Measurements from ENCODE around the gene FBXO28.
"Not testable (repeated sequence)": the region's sequence is repeated elsewhere in the genome, so short reads cannot be mapped to it uniquely, and the experiment has no call there.

The FBXO28 gene

DNA sequence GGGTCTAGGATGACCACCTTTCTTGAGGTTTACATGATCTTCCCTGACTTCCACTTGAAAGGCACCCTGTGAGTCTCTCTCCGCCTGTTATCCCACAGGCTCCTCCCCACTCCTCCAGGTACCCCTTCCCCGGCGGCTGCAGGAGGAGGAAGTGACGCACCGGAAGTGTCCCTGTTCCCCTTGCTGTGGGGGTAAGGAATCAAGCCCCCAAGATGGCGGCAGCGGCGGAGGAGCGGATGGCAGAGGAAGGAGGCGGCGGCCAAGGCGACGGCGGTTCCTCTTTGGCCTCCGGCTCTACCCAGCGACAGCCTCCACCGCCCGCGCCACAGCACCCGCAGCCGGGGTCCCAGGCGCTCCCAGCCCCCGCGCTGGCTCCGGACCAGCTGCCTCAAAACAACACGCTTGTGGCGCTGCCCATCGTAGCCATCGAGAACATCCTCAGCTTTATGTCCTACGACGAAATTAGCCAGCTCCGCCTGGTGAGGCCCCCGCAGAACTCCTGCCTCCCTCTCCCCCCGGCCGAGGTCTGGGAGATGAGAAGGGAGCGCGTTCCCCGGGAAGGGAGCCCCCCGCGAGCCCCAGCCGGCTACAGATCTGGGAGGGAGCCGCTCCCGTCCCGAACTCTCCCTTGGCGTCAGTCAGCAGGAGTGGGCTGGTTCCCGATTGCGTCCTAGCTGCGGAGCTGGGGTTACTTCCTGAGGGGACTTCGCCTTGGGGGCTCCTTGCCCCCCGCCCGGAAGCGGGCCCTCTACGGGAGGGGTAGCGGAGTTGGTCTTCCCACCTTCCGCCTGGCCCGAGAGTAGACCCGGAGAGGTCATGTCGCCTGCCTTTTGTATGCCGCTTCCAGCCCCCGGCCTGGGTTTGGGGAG is at the start of gene FBXO28:
FBXO28 (plus strand) TSS at position 194 of the 869 bp plus-strand sequence; CDS start at position 213, 19 bp downstream.
- Histone ChIP-seq H3K4me1 (ENCODE audit: insufficient read depth, low read length) (no peaks in the 10 kb centered on the region), H3K9ac (ENCODE audit: low read depth, low read length) (peak within 1 kb of the TSS; percentile 97), H3K36me3 (ENCODE audit: insufficient read depth, low read length) (no peaks in the 10 kb centered on the region), H3K9me3 (ENCODE audit: control insufficient read depth, insufficient read depth, low read length) (no peaks in the 10 kb centered on the region)

GRCh38 chr1:224064150-224064549 is 49.8 kb upstream of the FBXO28 start:
- H3K4me1 ChIP-seq (ENCODE audit: insufficient read depth, low read length), result peaks cover 6% of the 10 kb centered on the region; the same call in 1 of the 2 replicates
- no peak overlapping the region for H3K9ac ChIP-seq (ENCODE audit: low read depth, low read length)
- no peaks in the 10 kb centered on the region for H3K9me3 ChIP-seq (ENCODE audit: control insufficient read depth, insufficient read depth, low read length)
- H3K36me3 ChIP-seq (ENCODE audit: insufficient read depth, low read length), result no peaks in the 10 kb centered on the region

DNA sequence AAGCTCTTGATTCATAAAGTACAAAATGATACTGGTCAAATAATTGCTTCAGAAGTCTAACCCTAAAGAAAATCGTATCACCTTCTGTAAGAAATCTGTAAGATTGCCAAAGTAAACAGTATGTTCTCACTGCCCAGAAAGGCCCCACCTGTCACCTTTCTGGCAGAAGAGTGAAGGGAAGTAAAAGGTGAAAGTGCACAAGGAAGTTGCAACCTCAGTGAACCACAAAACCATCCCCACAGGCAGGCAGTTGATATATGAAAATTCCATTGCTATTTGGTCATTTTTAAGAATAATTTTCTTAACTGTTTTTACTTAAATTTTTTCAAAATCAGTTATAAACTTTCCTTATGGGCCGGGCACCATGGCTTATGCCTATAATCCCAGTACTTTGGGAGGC is 48.5 kb upstream of the FBXO28 start:
- no peak overlapping the region for H3K9ac ChIP-seq (ENCODE audit: low read depth, low read length)
- no peaks in the 10 kb centered on the region for H3K9me3 ChIP-seq (ENCODE audit: control insufficient read depth, insufficient read depth, low read length)
- no peaks in the 10 kb centered on the region for H3K36me3 ChIP-seq (ENCODE audit: insufficient read depth, low read length)
- H3K4me1 ChIP-seq (ENCODE audit: insufficient read depth, low read length), result peaks cover 6% of the 10 kb centered on the region; the same call in 1 of the 2 replicates

DNA sequence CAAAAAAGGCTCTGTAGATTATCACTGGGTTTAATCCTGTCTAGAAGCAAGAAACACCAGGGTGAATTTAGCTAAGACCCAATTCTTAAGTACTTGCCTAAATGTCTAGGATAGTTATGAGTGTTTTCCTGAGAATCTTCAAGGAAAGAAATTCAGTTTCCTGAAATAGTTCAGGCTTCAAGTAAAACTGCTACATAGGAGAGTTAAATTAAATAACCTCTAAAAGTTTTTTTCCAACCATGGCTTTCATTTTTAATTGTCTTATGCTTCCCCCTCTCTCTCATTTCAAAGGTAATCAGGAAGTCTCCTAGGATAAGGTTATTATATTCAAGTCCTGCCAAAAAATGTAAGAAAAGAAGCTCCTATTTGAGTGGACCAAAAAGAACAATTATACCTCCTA is 46.7 kb upstream of the FBXO28 start:
- Histone ChIP-seq H3K36me3 (ENCODE audit: insufficient read depth, low read length) (no peaks in the 10 kb centered on the region), H3K9me3 (ENCODE audit: control insufficient read depth, insufficient read depth, low read length) (0 out of 2 replicates have a peak, but pooled peaks cover under 1% of the 10 kb centered on the region), H3K4me1 (ENCODE audit: insufficient read depth, low read length) (peaks cover 6% of the 10 kb centered on the region; the same call in 1 of the 2 replicates), H3K9ac (ENCODE audit: low read depth, low read length) (no peak overlapping the region)

DNA sequence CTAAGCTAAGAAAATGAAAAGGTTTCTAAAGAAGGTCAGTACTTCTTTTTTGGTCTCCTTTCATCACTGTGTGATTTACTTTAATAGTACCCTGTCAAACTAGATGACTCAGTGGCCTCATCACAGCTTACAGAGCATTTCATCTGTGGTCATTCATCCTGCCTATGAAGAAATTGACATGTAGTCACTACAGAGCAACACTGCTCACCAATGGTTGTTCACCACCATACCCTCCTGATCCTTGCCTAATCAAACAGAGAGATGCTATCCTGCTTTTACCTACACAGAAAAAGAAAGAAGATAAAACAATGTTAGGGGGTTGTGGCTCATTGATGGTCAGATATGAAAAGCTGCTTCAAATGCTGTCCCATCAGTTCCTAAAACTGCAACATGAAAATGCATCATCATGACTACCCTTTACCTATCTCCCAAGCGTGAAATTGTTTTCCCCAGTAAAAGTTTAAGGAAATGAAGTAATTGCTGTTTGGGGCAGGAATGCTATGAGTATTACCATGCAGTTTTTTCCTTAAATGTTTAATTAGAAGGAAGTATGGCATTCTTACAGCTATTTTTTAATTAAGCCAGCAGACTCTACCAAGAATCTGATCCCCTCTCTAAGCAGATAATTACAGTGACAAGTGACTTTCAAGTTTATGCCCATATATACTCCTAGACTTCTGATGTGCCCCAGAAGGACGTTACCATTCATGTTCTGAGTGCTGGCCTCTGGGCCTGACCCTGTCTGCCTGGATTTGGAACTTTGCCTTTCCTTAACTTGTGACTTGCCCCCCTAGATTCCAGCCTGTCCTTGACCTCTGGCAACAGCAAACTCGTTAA is 46.1 kb upstream of the FBXO28 start:
- Histone ChIP-seq H3K9me3 (ENCODE audit: control insufficient read depth, insufficient read depth, low read length) (peaks cover 4% of the 10 kb centered on the region; the same call in 1 of the 2 replicates), H3K4me1 (ENCODE audit: insufficient read depth, low read length) (peaks cover 6% of the 10 kb centered on the region; the same call in 1 of the 2 replicates), H3K36me3 (ENCODE audit: insufficient read depth, low read length) (no peaks in the 10 kb centered on the region), H3K9ac (ENCODE audit: low read depth, low read length) (no peak overlapping the region)

GRCh38 chr1:224068458-224069072 is 45.3 kb upstream of the FBXO28 start:
- H3K36me3 ChIP-seq (ENCODE audit: insufficient read depth, low read length), result no peaks in the 10 kb centered on the region
- H3K9me3 ChIP-seq (ENCODE audit: control insufficient read depth, insufficient read depth, low read length), result peaks cover 4% of the 10 kb centered on the region
- peaks cover 5% of the 10 kb centered on the region; the same call in 1 of the 2 replicates for H3K4me1 ChIP-seq (ENCODE audit: insufficient read depth, low read length)
- no peak overlapping the region for H3K9ac ChIP-seq (ENCODE audit: low read depth, low read length)

GRCh38 chr1:224069138-224069537 is 44.8 kb upstream of the FBXO28 start:
- Histone ChIP-seq H3K4me1 (ENCODE audit: insufficient read depth, low read length) (no peaks in the 10 kb centered on the region), H3K9me3 (ENCODE audit: control insufficient read depth, insufficient read depth, low read length) (peaks cover 4% of the 10 kb centered on the region), H3K36me3 (ENCODE audit: insufficient read depth, low read length) (no peaks in the 10 kb centered on the region), H3K9ac (ENCODE audit: low read depth, low read length) (no peak overlapping the region)

GRCh38 chr1:224070521-224070920 is 43.4 kb upstream of the FBXO28 start:
- H3K9me3 ChIP-seq (ENCODE audit: control insufficient read depth, insufficient read depth, low read length), result peaks cover 4% of the 10 kb centered on the region
- H3K9ac ChIP-seq (ENCODE audit: low read depth, low read length), result no peak overlapping the region
- H3K36me3 ChIP-seq (ENCODE audit: insufficient read depth, low read length), result no peaks in the 10 kb centered on the region
- H3K4me1 ChIP-seq (ENCODE audit: insufficient read depth, low read length), result no peaks in the 10 kb centered on the region

DNA sequence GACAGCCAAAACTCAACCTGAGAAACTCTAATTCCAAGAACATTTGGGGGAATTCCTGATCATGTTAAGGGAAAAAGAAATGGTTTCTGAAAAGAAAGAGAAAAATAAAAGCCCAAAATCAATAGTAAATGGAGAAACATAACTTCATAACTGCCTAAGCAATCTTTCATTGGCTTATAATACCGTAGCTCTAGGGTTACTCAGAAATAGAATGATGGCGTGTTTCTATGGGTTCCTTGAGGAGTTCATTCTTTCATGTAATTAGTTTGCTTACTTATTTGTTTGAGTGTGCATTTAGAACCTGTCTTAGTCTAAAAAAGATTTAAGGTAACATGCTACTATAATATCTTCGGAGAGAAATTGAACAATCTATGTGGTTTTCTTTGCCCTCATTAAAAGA is 37.5 kb upstream of the FBXO28 start:
- H3K4me1 ChIP-seq (ENCODE audit: insufficient read depth, low read length), result peaks cover 8% of the 10 kb centered on the region
- peaks cover 4% of the 10 kb centered on the region for H3K9me3 ChIP-seq (ENCODE audit: control insufficient read depth, insufficient read depth, low read length)
- H3K36me3 ChIP-seq (ENCODE audit: insufficient read depth, low read length), result no peaks in the 10 kb centered on the region
- no peak overlapping the region for H3K9ac ChIP-seq (ENCODE audit: low read depth, low read length)

DNA sequence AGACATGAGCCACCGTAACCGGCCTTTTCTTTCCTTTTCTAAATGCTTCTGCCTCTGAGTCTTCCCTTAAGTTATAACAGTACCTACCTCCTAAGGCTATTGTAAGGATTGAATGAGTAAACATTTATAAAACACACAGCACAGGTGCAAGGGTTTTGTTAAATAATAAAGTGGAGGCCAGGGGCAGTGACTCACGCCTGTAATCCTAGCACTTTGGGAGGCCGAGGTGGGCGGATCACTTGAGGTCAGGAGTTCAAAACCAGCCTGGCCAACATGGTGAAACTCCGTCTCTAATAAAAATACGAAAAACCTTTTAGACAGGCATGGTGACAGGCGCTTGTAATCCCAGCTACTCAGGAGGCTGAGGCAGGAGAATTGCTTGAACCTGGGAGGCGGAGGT is 34.3 kb upstream of the FBXO28 start:
- H3K9me3 ChIP-seq (ENCODE audit: control insufficient read depth, insufficient read depth, low read length); H3K36me3 ChIP-seq (ENCODE audit: insufficient read depth, low read length); H3K9ac ChIP-seq (ENCODE audit: low read depth, low read length): not testable (repeated sequence)
- H3K4me1 ChIP-seq (ENCODE audit: insufficient read depth, low read length), result peaks cover 15% of the 10 kb centered on the region

DNA sequence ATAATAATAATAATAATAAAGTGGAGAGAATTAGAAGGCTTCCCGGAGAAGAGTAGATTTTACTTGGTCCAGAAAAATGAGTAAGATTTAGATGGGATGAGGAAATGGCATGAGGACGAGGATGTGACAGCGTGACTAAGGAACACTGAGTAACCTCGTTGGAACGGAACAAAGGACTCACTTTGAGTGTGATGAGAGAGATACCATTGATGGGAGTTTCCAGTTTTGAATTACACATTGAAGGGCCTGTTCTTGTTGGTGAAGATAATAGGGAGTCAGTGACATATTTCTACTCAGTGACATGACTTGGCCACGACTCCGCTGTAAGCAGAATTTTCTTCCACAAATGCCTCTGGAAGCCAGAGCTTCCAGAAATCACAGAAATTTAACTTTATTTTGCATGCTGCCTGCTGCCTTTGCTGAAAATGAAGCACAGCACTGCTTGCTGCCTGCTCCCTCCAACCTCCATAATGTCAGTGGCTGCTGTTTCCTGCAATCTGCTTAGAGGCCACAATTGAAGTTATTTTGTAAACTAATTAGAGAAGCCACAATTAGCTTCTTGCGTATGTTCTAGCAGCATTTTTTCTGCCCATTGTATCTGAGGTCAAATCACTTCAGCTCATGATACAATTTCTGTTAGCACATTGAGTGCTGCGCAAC is 33.7 kb upstream of the FBXO28 start:
- Histone ChIP-seq H3K4me1 (ENCODE audit: insufficient read depth, low read length) (peaks cover 15% of the 10 kb centered on the region), H3K9me3 (ENCODE audit: control insufficient read depth, insufficient read depth, low read length) (peaks cover 6% of the 10 kb centered on the region; the same call in 1 of the 2 replicates), H3K36me3 (ENCODE audit: insufficient read depth, low read length) (no peaks in the 10 kb centered on the region), H3K9ac (ENCODE audit: low read depth, low read length) (no peak overlapping the region)

DNA sequence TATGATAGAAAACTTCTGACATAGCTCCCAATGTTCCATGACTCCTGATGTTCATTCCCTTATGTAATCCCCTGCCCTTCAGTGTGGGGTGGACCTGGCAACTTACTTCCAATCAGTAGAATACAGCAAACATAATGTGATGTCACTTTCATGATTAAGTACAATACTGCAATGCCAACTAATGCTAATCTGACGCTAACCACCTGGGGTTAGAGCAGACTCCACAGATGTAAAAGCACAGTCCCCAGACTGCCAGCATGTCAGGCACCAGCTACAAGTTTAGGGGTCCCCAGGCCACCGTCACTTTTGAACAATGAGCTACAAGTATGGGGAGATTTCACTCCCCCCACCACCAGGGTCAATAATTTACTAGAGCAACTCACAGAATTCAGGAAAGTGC is 32.3 kb upstream of the FBXO28 start:
- Histone ChIP-seq H3K36me3 (ENCODE audit: insufficient read depth, low read length) (no peaks in the 10 kb centered on the region), H3K9me3 (ENCODE audit: control insufficient read depth, insufficient read depth, low read length) (peaks cover 6% of the 10 kb centered on the region; the same call in 1 of the 2 replicates), H3K4me1 (ENCODE audit: insufficient read depth, low read length) (peaks cover 15% of the 10 kb centered on the region), H3K9ac (ENCODE audit: low read depth, low read length) (no peak overlapping the region)

GRCh38 chr1:224082146-224082545 is 31.8 kb upstream of the FBXO28 start:
- Histone ChIP-seq H3K36me3 (ENCODE audit: insufficient read depth, low read length) (no peaks in the 10 kb centered on the region), H3K9me3 (ENCODE audit: control insufficient read depth, insufficient read depth, low read length) (peaks cover 6% of the 10 kb centered on the region; the same call in 1 of the 2 replicates), H3K9ac (ENCODE audit: low read depth, low read length) (no peak overlapping the region), H3K4me1 (ENCODE audit: insufficient read depth, low read length) (peaks cover 15% of the 10 kb centered on the region)

DNA sequence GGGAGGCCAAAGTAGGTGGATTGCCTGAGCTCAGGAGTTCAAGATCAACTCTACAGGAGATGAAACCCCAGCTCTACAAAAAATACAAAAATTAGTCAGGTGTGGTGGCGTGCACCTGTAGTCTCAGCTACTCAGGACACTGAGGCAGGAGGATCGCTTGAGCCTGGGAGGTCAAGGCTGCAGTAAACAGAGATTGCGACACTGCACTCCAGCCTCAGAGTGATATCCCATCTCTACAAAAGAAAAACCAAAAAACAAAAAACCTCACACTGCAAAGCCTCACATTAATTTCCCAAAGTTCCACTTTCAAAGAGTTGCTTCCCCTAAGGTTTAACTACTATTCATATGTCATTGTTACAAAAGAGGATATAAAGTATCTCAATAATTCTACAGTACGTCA is 29.0 kb upstream of the FBXO28 start:
- no peaks in the 10 kb centered on the region for H3K36me3 ChIP-seq (ENCODE audit: insufficient read depth, low read length)
- no peak overlapping the region for H3K9ac ChIP-seq (ENCODE audit: low read depth, low read length)

More for the DNA sequence above, 29.0 kb upstream of the FBXO28 start:
- Histone ChIP-seq H3K4me1 (ENCODE audit: insufficient read depth, low read length) (peaks cover 15% of the 10 kb centered on the region), H3K9me3 (ENCODE audit: control insufficient read depth, insufficient read depth, low read length) (peaks cover 6% of the 10 kb centered on the region; the same call in 1 of the 2 replicates)

Data from ES-I3 (cell line).